OCI-LY1 (cell line): ENCODE data around the gene RUNX3.

Experiments
- H2AFZ ChIP-seq: fragments of 200-600 bp; sonication (generic), shearing (Covaris generic); 2 replicates; pipeline ENCODE4 v1.6.0; 2014; ENCODE audit warnings: antibody characterized with exemption, mild to moderate bottlenecking, low read length
- H3F3A ChIP-seq: fragments of 200-600 bp; sonication (generic), shearing (Covaris generic); 2 replicates; pipeline ENCODE4 v1.6.0; 2014; ENCODE audit warnings: mild to moderate bottlenecking, antibody characterized with exemption, low read length, moderate library complexity; ENCODE audit not compliant: insufficient read depth
- H3K27ac ChIP-seq: fragments of 200-600 bp; sonication (generic); 2 replicates; pipeline ENCODE4 v1.5.1; 2014; ENCODE audit warnings: low read length, mixed run types, mild to moderate bottlenecking, low read depth; ENCODE audit not compliant: poor library complexity, severe bottlenecking
- H3K27me3 ChIP-seq: fragments of 200-600 bp; sonication (generic); 2 replicates; pipeline ENCODE4 v1.6.0; 2014; ENCODE audit warnings: antibody characterized with exemption, mild to moderate bottlenecking, low read length, moderate library complexity; ENCODE audit not compliant: insufficient read depth
- H3K36me3 ChIP-seq: fragments of 200-600 bp; sonication (generic); 2 replicates; pipeline ENCODE4 v1.6.1; 2014; ENCODE audit warnings: mild to moderate bottlenecking, antibody characterized with exemption, low read length, moderate library complexity, mixed read lengths; ENCODE audit not compliant: insufficient read depth
- H3K4me1 ChIP-seq: fragments of 200-600 bp; sonication (generic); 2 replicates; pipeline ENCODE4 v1.5.1; 2014; ENCODE audit warnings: mild to moderate bottlenecking, low read length, moderate library complexity; ENCODE audit not compliant: insufficient read depth, severe bottlenecking
- H3K4me2 ChIP-seq: fragments of 200-600 bp; sonication (generic), shearing (Covaris generic); 2 replicates; pipeline ENCODE4 v1.6.1; 2014; ENCODE audit warnings: low read length
- H3K4me3 ChIP-seq: fragments of 200-600 bp; sonication (generic); 2 replicates; pipeline ENCODE4 v1.5.1; 2014; ENCODE audit warnings: low read length, low read depth, mild to moderate bottlenecking, mixed read lengths; ENCODE audit not compliant: poor library complexity, severe bottlenecking
- H3K79me2 ChIP-seq: fragments of 200-600 bp; shearing (Covaris generic); 2 replicates; pipeline ENCODE4 v1.6.1; 2016; ENCODE audit warnings: mixed run types, low read length, mixed read lengths; ENCODE audit not compliant: insufficient read depth
- H3K9ac ChIP-seq: fragments of 200-600 bp; sonication (generic), shearing (Covaris generic); 2 replicates; pipeline ENCODE4 v1.6.1; 2014; ENCODE audit warnings: mild to moderate bottlenecking, low read length, mixed read lengths
- H3K9me2 ChIP-seq: fragments of 200-600 bp; sonication (generic), shearing (Covaris generic); 2 replicates; pipeline ENCODE4 v1.6.1; 2014; ENCODE audit warnings: low read depth, mild to moderate bottlenecking, low read length, mixed read lengths
- H3K9me3 ChIP-seq: fragments of 200-600 bp; shearing (Covaris generic); 2 replicates; pipeline ENCODE4 v1.6.1; 2014; ENCODE audit warnings: low read length, mixed read lengths
- H4K20me1 ChIP-seq: fragments of 200-600 bp; sonication (generic), shearing (Covaris generic); 2 replicates; pipeline ENCODE4 v1.6.0; 2016; ENCODE audit warnings: mild to moderate bottlenecking, low read length; ENCODE audit not compliant: insufficient read depth
- CTCF ChIP-seq: fragments of 200-600 bp; sonication (generic), shearing (Covaris generic); IDR thresholded peaks from 2 replicates; pipeline ENCODE4 v1.5.1; 2017; ENCODE audit warnings: mild to moderate bottlenecking, antibody characterized with exemption, low read length, moderate library complexity, mixed read lengths
- EZH2 ChIP-seq: fragments of 200-600 bp; sonication (generic), shearing (Covaris generic); IDR thresholded peaks from 2 replicates; pipeline ENCODE4 v1.8.0; 2017; ENCODE audit warnings: borderline replicate concordance, mixed run types, mild to moderate bottlenecking, antibody characterized with exemption, low read length, moderate library complexity, mixed read lengths

The RUNX3 gene

DNA sequence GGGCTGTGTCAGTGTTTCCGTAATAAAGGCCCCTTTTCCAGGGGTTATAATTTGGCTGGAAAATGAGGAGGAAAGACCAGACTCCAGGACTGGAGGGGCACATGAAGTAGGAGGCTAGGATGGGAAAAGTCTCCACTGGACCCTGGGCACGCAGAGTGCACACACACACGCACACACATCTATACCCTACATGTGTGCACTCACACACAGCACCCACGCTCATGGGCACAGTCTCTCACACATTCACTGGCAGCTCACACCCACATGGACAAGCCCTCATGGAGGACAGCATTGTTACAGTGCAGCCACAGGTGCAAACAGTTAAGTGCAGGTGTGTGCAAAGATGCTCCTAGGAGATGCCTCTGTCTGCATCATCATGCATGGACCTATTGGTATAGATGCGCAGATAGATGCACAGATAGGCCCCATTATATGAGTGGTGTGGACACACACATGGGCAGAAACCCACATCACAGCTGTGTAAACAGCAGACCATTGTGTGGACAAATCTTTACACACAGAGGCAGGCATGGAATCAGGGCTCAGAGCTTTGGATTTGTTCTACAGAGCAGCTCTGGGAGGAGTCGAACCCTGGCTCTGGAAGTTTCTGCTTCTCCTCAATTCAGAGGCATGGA is 9.1 kb upstream of the RUNX3 start:
- Histone ChIP-seq H2AFZ (no peak overlapping the region), H3K9me3 (no peaks in the 10 kb centered on the region), H3F3A (no peaks in the 10 kb centered on the region), H3K4me2 (no peak overlapping the region), H3K79me2 (no peaks in the 10 kb centered on the region), H3K9ac (no peak overlapping the region), H3K4me1 (no peaks in the 10 kb centered on the region), H4K20me1 (no peaks in the 10 kb centered on the region), H3K27me3 (peaks cover under 1% of the 10 kb centered on the region; the same call in 1 of the 2 replicates), H3K9me2 (no peaks in the 10 kb centered on the region), H3K27ac (no peak overlapping the region), H3K36me3 (no peaks in the 10 kb centered on the region), H3K4me3 (no peak overlapping the region)
- no peak for TF ChIP-seq CTCF
- TF ChIP-seq EZH2, result no peak

GRCh38 chr1:24938276-24938675 is 8.2 kb upstream of the RUNX3 start:
- Histone ChIP-seq H3K27me3 (no peaks in the 10 kb centered on the region), H2AFZ (no peak overlapping the region), H4K20me1 (no peaks in the 10 kb centered on the region), H3K4me2 (no peak overlapping the region), H3K4me3 (no peak overlapping the region), H3K4me1 (no peaks in the 10 kb centered on the region), H3K36me3 (no peaks in the 10 kb centered on the region), H3K27ac (no peak overlapping the region), H3K9ac (no peak overlapping the region), H3K9me2 (no peaks in the 10 kb centered on the region), H3K79me2 (no peaks in the 10 kb centered on the region), H3K9me3 (no peaks in the 10 kb centered on the region), H3F3A (no peaks in the 10 kb centered on the region)
- TF ChIP-seq EZH2, result no peak
- TF ChIP-seq CTCF, result no peak

DNA sequence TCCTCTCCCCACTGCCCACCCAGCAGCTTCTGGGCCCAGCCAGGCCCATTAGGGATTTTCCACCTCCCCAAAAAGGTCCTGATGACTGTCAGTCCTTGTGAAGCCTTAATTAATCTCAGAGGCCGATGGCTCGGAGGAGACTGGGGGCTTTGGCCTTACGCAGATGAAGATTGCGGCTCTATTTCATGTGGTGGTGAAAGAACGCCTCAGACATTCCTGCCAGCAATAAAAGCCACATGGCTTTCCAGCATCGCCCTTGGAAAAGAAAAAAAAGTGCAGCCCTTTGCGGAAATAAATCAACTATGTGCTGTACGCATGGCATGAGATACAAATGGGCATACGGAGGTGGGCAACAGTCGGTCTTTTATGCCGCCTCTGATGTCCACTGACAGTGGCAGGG is 6.6 kb upstream of the RUNX3 start:
- Histone ChIP-seq H3K4me1 (peaks cover 7% of the 10 kb centered on the region), H3K27ac (no peak overlapping the region), H4K20me1 (no peaks in the 10 kb centered on the region), H3F3A (no peaks in the 10 kb centered on the region), H3K9me2 (no peaks in the 10 kb centered on the region), H2AFZ (no peak overlapping the region), H3K9ac (no peak overlapping the region), H3K27me3 (no peaks in the 10 kb centered on the region), H3K9me3 (no peaks in the 10 kb centered on the region), H3K4me2 (no peak overlapping the region), H3K4me3 (no peak overlapping the region), H3K79me2 (no peaks in the 10 kb centered on the region), H3K36me3 (no peaks in the 10 kb centered on the region)
- TF ChIP-seq CTCF (no peak), EZH2 (no peak)
